Measurements from ENCODE around the gene CNKSR1. TPM values are rescaled to one million over a fixed set of nuclear protein-coding genes. Genes with fewer than 3 reads are reported as not detected.

Gene CNKSR1
- total and polyA plus RNA-seq, 2 of the 13 experiments (the other 11 are each of a cell fraction or from before 2014, with no cell fraction given), result 3.4 to 8.9 TPM

DNA sequence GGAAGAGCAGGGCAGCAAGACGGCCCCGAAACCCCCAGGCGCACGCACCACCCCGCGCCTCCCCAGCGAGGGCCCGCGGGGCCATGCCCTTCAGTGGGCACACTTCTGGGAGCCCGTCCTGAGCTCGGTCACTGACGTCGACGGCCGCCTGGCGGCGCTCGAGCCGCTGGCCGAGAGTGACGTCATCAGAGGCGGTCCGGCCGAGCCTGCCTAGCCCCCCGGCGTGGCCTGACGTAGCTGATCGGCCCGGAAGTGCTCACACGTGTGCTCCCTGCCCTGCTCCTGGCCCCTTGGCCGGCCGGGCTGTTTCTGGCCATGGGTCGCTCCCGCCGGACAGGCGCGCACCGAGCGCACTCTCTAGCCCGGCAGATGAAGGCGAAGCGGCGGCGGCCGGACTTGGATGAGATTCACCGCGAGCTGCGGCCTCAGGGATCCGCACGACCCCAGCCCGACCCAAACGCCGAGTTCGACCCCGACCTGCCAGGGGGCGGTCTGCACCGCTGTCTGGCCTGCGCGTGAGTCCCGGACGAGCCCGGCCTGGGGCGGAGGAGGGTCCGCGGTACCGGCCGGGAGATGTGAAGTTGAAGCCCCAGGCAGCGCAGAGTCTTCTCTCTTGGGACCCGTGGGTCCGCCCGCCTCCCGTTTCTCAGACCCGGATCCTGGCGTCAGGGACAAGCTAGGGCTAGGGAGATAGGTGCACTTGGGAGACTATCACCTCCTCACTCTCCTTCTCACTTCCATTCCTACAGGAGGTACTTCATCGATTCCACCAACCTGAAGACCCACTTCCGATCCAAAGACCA lies 7.4 kb upstream of the CNKSR1 start, which contains the start of gene ZNF593 (continued):
- TF ChIP-seq ZHX2 (IDR thresholded peaks at IDR 0.05; ENCODE audit: low read depth), result peak; percentile 97
- TF ChIP-seq ZHX2 (CRISPR knock-in tag; IDR thresholded peaks at IDR 0.05; ENCODE audit: borderline replicate concordance), result peak; percentile 79; the same call in 1 of the 2 replicates
- TF ChIP-seq, protein P1, sequence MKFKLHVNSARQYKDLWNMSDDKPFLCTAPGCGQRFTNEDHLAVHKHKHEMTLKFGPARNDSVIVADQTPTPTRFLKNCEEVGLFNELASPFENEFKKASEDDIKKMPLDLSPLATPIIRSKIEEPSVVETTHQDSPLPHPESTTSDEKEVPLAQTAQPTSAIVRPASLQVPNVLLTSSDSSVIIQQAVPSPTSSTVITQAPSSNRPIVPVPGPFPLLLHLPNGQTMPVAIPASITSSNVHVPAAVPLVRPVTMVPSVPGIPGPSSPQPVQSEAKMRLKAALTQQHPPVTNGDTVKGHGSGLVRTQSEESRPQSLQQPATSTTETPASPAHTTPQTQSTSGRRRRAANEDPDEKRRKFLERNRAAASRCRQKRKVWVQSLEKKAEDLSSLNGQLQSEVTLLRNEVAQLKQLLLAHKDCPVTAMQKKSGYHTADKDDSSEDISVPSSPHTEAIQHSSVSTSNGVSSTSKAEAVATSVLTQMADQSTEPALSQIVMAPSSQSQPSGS (CRISPR knock-in tag; IDR thresholded peaks at IDR 0.05), result peak; percentile 99
- TF ChIP-seq AGO1 (IDR thresholded peaks at IDR 0.05; ENCODE audit: low read depth, low read length, poor library complexity, severe bottlenecking), result no peak
- TF ChIP-seq TP53 (CRISPR knock-in tag; conservative IDR thresholded peaks at IDR 0.05), result peak; percentile 71; the same call in 1 of the 2 replicates
- no peak for TF ChIP-seq CENPX (CRISPR knock-in tag; IDR thresholded peaks at IDR 0.05)
- no peak for TF ChIP-seq RFX1 (IDR thresholded peaks at IDR 0.05)
- TF ChIP-seq, protein P2, sequence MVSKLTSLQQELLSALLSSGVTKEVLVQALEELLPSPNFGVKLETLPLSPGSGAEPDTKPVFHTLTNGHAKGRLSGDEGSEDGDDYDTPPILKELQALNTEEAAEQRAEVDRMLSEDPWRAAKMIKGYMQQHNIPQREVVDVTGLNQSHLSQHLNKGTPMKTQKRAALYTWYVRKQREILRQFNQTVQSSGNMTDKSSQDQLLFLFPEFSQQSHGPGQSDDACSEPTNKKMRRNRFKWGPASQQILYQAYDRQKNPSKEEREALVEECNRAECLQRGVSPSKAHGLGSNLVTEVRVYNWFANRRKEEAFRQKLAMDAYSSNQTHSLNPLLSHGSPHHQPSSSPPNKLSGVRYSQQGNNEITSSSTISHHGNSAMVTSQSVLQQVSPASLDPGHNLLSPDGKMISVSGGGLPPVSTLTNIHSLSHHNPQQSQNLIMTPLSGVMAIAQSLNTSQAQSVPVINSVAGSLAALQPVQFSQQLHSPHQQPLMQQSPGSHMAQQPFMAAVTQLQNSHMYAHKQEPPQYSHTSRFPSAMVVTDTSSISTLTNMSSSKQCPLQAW (CRISPR knock-in tag; IDR thresholded peaks at IDR 0.05), result peak; percentile 88
- TF ChIP-seq ELF4 (CRISPR knock-in tag; IDR thresholded peaks at IDR 0.05; ENCODE audit: borderline replicate concordance), result peak; percentile 49; the same call in 1 of the 2 replicates
- TF ChIP-seq JUND (CRISPR knock-in tag; IDR thresholded peaks at IDR 0.05), result peak; percentile 98
- TF ChIP-seq ZHX1 (CRISPR knock-in tag; IDR thresholded peaks at IDR 0.05; ENCODE audit: low read depth), result peak; percentile 98
- no peak for TF ChIP-seq ZNF101 (CRISPR knock-in tag; IDR thresholded peaks at IDR 0.05; ENCODE audit: borderline replicate concordance, low read depth)
- TF ChIP-seq YEATS4 (CRISPR knock-in tag; IDR thresholded peaks at IDR 0.05; ENCODE audit: borderline replicate concordance), result peak; percentile 97

Measured in HepG2 (cell line).